Measurements from ENCODE around the gene CHAT. TPM values are rescaled to one million over a fixed set of nuclear protein-coding genes. Genes with fewer than 3 reads are reported as not detected.

Gene CHAT
- total RNA-seq, 1 experiment from 2014 or later = not detected

DNA sequence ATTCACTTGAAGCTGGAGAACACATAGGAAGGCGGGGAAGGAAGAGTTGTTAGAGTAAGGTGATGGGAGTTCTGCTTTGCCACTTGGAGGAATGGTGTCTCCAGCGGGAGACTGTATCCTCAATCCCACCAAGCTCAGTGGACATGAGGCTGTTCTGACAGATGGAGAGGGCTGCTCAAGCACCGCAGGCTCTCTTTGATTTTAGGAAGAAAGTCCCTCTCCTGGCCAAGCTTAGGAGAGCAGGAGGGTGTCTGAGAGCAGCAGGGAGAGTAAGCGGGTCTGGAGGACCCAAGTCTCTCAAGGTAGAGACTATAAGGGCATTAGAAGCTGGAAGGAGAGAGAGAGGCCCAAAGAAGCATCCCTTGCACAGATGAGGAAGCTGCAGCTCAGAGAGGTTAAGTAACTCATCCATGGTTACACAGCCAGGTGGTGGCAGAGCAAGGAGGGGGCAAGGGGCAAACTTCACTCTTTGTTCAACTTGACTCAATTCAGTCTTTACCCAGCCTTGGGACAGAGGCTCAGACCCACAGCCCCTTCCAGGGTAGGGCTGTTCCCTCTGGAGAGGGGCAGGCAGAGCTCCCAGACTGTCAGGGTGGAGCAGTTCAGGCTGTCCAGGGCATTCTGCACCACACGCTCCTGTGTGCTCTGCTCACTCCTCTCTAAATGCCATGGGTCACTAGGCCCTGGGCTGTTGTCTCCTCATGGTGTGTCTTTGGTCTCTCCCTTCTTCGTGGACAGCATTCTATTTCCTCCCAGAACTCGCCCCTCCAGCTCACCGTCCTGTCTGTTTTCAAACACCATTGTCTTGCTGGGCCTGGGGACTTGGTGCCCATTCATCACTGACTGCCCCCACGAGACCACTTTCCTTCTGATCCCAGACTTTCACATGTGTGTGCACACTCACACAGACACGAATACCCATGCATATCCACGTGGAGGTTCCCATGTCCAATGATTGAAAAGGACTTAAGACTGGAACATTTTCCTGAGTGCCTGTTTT lies 8.9 kb downstream of the CHAT start:
- Histone ChIP-seq H2AFZ (ENCODE audit: low read depth, low read length, poor library complexity, severe bottlenecking) (no peak overlapping the region), H3K4me1 (ENCODE audit: control insufficient read depth in 1 of 2, insufficient read depth in 2 of 2, low read length in 2 of 2) (no peaks in the 10 kb centered on the region), H4K20me1 (ENCODE audit: insufficient read depth) (no peaks in the 10 kb centered on the region), H3K36me3 (ENCODE audit: control insufficient read depth in 1 of 2, insufficient read depth in 2 of 2, low read length in 2 of 2) (no peaks in the 10 kb centered on the region), H3K27me3 (ENCODE audit: insufficient read depth, low read length) (no peaks in the 10 kb centered on the region; the same call in 1 of the 2 replicates), H3K9ac (ENCODE audit: low read length) (no peak overlapping the region), H3K4me3 (replicated peaks in 1 of 2; ENCODE audit: low read depth in 1 of 2, low read length in 2 of 2) (no peak overlapping the region), H3K27ac (ENCODE audit: low read depth, low read length) (no peak overlapping the region), H3K9me3 (ENCODE audit: control insufficient read depth in 1 of 2, insufficient read depth in 1 of 2, low read depth in 1 of 2, low read length in 2 of 2) (no peaks in the 10 kb centered on the region), H3K4me2 (ENCODE audit: low read length) (no peak overlapping the region), H3K79me2 (ENCODE audit: insufficient read depth, low read length) (no peaks in the 10 kb centered on the region), H3K9me2 (ENCODE audit: insufficient read depth) (no peaks in the 10 kb centered on the region)
- RAD21 ChIA-PET (ENCODE audit: low non-redundant PET in 1 of 2, low total read pairs in 2 of 2, uncharacterized antibody in 2 of 2, unreplicated experiment in 2 of 2) = no interaction called here
- CTCF ChIA-PET = no interaction called here
- TF ChIP-seq EGR1 (IDR thresholded peaks at IDR 0.05; ENCODE audit: low read depth) = no peak
- no peak for TF ChIP-seq CEBPB (IDR thresholded peaks at IDR 0.05; ENCODE audit: low read depth)
- no peak for TF ChIP-seq RAD21 (IDR thresholded peaks at IDR 0.05; ENCODE audit: low read depth)
- no peak for TF ChIP-seq EZH2 (IDR thresholded peaks at IDR 0.05)
- no peak for TF ChIP-seq POLR2A (IDR thresholded peaks at IDR 0.05; ENCODE audit: borderline replicate concordance, extremely low read depth, insufficient read depth, insufficient read length)
- TF ChIP-seq, protein P1, sequence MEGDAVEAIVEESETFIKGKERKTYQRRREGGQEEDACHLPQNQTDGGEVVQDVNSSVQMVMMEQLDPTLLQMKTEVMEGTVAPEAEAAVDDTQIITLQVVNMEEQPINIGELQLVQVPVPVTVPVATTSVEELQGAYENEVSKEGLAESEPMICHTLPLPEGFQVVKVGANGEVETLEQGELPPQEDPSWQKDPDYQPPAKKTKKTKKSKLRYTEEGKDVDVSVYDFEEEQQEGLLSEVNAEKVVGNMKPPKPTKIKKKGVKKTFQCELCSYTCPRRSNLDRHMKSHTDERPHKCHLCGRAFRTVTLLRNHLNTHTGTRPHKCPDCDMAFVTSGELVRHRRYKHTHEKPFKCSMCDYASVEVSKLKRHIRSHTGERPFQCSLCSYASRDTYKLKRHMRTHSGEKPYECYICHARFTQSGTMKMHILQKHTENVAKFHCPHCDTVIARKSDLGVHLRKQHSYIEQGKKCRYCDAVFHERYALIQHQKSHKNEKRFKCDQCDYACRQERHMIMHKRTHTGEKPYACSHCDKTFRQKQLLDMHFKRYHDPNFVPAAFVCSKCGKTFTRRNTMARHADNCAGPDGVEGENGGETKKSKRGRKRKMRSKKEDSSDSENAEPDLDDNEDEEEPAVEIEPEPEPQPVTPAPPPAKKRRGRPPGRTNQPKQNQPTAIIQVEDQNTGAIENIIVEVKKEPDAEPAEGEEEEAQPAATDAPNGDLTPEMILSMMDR (IDR thresholded peaks at IDR 0.05 in 2 of 3, conservative IDR thresholded peaks at IDR 0.05 in 1 of 3; ENCODE audit: borderline replicate concordance in 1 of 3, insufficient read depth in 1 of 3, low read depth in 2 of 3, low read length in 2 of 3) = no peak
- TF ChIP-seq, protein P2, sequence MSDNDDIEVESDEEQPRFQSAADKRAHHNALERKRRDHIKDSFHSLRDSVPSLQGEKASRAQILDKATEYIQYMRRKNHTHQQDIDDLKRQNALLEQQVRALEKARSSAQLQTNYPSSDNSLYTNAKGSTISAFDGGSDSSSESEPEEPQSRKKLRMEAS (IDR thresholded peaks at IDR 0.05) = no peak
- no peak for TF ChIP-seq SP1 (IDR thresholded peaks at IDR 0.05; ENCODE audit: low read depth)
- TF ChIP-seq, protein P3, sequence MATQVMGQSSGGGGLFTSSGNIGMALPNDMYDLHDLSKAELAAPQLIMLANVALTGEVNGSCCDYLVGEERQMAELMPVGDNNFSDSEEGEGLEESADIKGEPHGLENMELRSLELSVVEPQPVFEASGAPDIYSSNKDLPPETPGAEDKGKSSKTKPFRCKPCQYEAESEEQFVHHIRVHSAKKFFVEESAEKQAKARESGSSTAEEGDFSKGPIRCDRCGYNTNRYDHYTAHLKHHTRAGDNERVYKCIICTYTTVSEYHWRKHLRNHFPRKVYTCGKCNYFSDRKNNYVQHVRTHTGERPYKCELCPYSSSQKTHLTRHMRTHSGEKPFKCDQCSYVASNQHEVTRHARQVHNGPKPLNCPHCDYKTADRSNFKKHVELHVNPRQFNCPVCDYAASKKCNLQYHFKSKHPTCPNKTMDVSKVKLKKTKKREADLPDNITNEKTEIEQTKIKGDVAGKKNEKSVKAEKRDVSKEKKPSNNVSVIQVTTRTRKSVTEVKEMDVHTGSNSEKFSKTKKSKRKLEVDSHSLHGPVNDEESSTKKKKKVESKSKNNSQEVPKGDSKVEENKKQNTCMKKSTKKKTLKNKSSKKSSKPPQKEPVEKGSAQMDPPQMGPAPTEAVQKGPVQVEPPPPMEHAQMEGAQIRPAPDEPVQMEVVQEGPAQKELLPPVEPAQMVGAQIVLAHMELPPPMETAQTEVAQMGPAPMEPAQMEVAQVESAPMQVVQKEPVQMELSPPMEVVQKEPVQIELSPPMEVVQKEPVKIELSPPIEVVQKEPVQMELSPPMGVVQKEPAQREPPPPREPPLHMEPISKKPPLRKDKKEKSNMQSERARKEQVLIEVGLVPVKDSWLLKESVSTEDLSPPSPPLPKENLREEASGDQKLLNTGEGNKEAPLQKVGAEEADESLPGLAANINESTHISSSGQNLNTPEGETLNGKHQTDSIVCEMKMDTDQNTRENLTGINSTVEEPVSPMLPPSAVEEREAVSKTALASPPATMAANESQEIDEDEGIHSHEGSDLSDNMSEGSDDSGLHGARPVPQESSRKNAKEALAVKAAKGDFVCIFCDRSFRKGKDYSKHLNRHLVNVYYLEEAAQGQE (IDR thresholded peaks at IDR 0.05; ENCODE audit: low read depth) = no peak
- TF ChIP-seq, protein P4, sequence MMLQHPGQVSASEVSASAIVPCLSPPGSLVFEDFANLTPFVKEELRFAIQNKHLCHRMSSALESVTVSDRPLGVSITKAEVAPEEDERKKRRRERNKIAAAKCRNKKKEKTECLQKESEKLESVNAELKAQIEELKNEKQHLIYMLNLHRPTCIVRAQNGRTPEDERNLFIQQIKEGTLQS (IDR thresholded peaks at IDR 0.05) = no peak
- TF ChIP-seq ELF1 (IDR thresholded peaks at IDR 0.05; ENCODE audit: borderline replicate concordance, low read depth) = no peak
- TF ChIP-seq YY1 (IDR thresholded peaks at IDR 0.05; ENCODE audit: extremely low read depth, insufficient replicate concordance, low read depth, low read length) = no peak
- no peak for DNase-seq (ENCODE audit: low read depth, low spot score)
- intact Hi-C loops (cut with micrococcal nuclease) = no loop called here
- POLR2A ChIA-PET = no interaction called here
- no TSS peak for BruUV-seq (replicated peaks)
- ATAC-seq = no peak

Measured in HCT116 (cell line).